GM12873 (cell line): Measurements from ENCODE around the gene YPEL4.

Experiments used
- CTCF ChIP-seq: IDR thresholded peaks from 2 replicates; pipeline ENCODE4 v1.5.1; 2012; ENCODE audit warnings: low read depth, mild to moderate bottlenecking, moderate library complexity, low read length, control low read depth; ENCODE audit not compliant: insufficient read depth; ENCODE audit errors: missing control alignments

Gene YPEL4

GRCh38 chr11:57635246-57635645, 14.5 kb downstream of the YPEL4 start:
- TF ChIP-seq CTCF, result no peak

DNA sequence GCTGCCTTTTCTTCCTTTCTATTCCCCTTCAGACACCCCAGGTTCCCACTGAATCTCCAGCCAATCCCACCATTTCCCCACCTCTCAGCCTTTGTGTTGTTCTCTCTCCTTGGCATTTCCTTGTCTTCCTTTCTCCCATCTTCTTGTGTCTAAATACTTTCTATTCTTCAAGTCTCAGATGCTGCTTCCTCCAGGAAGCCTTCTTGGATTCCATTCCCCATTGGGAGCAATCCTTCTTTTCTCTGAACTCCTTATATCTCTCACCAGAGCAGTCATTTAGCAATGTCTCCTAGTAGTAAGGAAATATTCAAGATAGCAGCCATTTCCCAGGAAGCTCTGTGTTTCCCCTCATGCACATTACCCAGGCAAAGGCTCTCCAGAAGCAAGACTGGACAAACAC, 15.4 kb downstream of the YPEL4 start:
- no peak for TF ChIP-seq CTCF

- TF ChIP-seq CTCF, result no peak
Measured at GRCh38 chr11:57633394-57634070, 16.2 kb downstream of the YPEL4 start.

GRCh38 chr11:57632116-57632515, 17.6 kb downstream of the YPEL4 start:
- no peak for TF ChIP-seq CTCF

GRCh38 chr11:57630171-57630570, 19.5 kb downstream of the YPEL4 start:
- TF ChIP-seq CTCF, result no peak

DNA sequence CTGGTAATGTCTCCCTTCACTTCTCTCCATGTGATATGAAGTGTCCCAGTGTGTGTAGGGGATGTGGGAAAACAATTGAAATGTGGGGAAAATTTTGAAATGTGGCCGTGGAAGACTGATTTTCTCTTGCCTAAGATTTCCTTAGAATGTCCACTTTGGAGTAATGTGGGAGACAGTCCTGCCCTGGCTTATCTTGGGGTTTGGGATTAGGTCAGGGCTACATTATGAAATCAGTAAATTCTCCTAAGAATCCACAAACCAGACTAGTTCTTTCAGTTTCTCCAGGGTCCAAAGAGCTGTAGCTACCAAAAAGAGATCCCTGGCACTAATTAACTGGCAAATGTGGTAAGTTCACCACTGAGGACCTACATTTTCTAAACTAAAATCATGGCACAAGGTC, 22.8 kb downstream of the YPEL4 start:
- no peak for TF ChIP-seq CTCF

DNA sequence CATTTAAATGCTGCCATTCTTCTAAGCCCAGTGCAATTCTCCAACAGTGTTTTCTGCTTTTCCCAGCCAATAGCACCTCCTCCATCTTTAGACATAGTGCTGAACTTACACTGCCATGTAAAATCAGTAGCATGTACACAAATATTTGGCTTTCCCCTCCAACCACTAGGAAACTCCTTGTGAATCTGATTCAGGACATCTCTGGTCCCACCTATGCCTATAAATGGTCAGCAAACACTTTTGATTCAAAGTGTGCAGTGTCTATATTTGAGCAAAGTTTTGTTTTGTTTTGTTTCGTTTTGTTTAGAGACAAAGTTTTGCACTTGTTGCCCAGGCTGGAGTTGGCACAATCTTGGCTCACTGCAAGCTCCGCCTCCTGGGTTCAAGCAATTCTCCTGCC, 24.8 kb downstream of the YPEL4 start:
- no peak for TF ChIP-seq CTCF
